ENCODE measurements around the gene SLC39A5. TPM values are rescaled to one million over a fixed set of nuclear protein-coding genes. Genes with fewer than 3 reads are reported as not detected.

Gene SLC39A5
- total RNA-seq, 2 experiments from 2014 or later, result 0.80 to 1.2 TPM

Other genes with a start within 250 kb of the SLC39A5 start
- gene SUOX, start 232.8 kb upstream of the SLC39A5 start, total RNA-seq, result 1 to 10 TPM; 4.2 to 5.3 TPM
- gene IKZF4, start 209.0 kb upstream of the SLC39A5 start, total RNA-seq, result 10 to 100 TPM; 17.6 to 19.4 TPM
- 10 to 100 TPM; 30.4 to 35.0 TPM for gene RPS26, start 188.1 kb upstream of the SLC39A5 start, total RNA-seq
- gene ERBB3, start 149.9 kb upstream of the SLC39A5 start, total RNA-seq, result 1 to 10 TPM; 2.3 to 2.5 TPM
- gene PA2G4, start 125.5 kb upstream of the SLC39A5 start, total RNA-seq, result 100 to 1,000 TPM; 242 to 243 TPM
- 1,000 to 10,000 TPM; 3,981 to 4,002 TPM for gene RPL41, start 113.4 kb upstream of the SLC39A5 start, total RNA-seq
- 10 to 100 TPM in 1 of 2 experiments, 1 to 10 TPM in 1; 8.0 to 10.3 TPM for gene ZC3H10, start 111.8 kb upstream of the SLC39A5 start, total RNA-seq
- gene ESYT1, start 101.8 kb upstream of the SLC39A5 start, total RNA-seq, result 100 to 1,000 TPM; 266 to 279 TPM
- 10 to 100 TPM; 60.4 to 63.2 TPM for gene MYL6B, start 77.5 kb upstream of the SLC39A5 start, total RNA-seq
- 1,000 to 10,000 TPM; 1,594 to 1,602 TPM for gene MYL6, start 71.7 kb upstream of the SLC39A5 start, total RNA-seq
- 100 to 1,000 TPM; 133 to 137 TPM for gene SMARCC2, start 40.6 kb upstream of the SLC39A5 start, total RNA-seq
- 10 to 100 TPM; 33.8 to 35.2 TPM for gene RNF41, start 8.1 kb upstream of the SLC39A5 start, total RNA-seq
- 10 to 100 TPM; 49.6 to 52.3 TPM for gene NABP2, start 5.7 kb upstream of the SLC39A5 start, total RNA-seq
- 10 to 100 TPM; 46.4 to 50.1 TPM for gene ANKRD52, start 28.3 kb downstream of the SLC39A5 start, total RNA-seq
- gene COQ10A, start 36.9 kb downstream of the SLC39A5 start, total RNA-seq, result 10 to 100 TPM; 12.8 to 16.7 TPM
- gene CS, start 70.3 kb downstream of the SLC39A5 start, total RNA-seq, result 100 to 1,000 TPM; 188 to 193 TPM
- 10 to 100 TPM; 95.0 to 99.3 TPM for gene CNPY2, start 85.9 kb downstream of the SLC39A5 start, total RNA-seq
- gene PAN2, start 103.9 kb downstream of the SLC39A5 start, total RNA-seq, result 10 to 100 TPM; 61.3 to 64.2 TPM
- 10 to 100 TPM; 11.0 to 11.7 TPM for gene IL23A, start 108.8 kb downstream of the SLC39A5 start, total RNA-seq
- 100 to 1,000 TPM; 298 to 304 TPM for gene STAT2, start 130.1 kb downstream of the SLC39A5 start, total RNA-seq
- not detected for gene APOF, start 132.8 kb downstream of the SLC39A5 start, total RNA-seq
- gene TIMELESS, start 219.4 kb downstream of the SLC39A5 start, total RNA-seq, result 10 to 100 TPM; 44.1 to 45.6 TPM
- gene MIP, start 224.6 kb downstream of the SLC39A5 start, total RNA-seq, result not detected
- gene SPRYD4, start 238.5 kb downstream of the SLC39A5 start, total RNA-seq, result 1 to 10 TPM; 2.9 to 3.1 TPM